Astrocyte (in vitro differentiated cells and primary cell): ENCODE results near the gene IMPDH2. TPM values are rescaled to one million over a fixed set of nuclear protein-coding genes. Genes with fewer than 3 reads are reported as not detected.

Experiments
- DNase-seq: peaks from one replicate; pipeline ENCODE4 v3.0.0-alpha.2; 2010; ENCODE audit warnings: low read depth
- FAIRE-seq: peaks from 2 replicates; lab custom pipeline; 2011; peaks lifted over from hg19 to GRCh38; lab: Jason Lieb, UNC
- H2AFZ ChIP-seq: 2 replicates; pipeline ENCODE4 v1.6.0; 2012; ENCODE audit warnings: low read depth, low read length, inconsistent platforms
- H3K27ac ChIP-seq: 2 replicates; pipeline ENCODE4 v1.5.1; 2011; ENCODE audit warnings: low read depth, low read length, inconsistent platforms
- H3K27me3 ChIP-seq: 2 replicates; pipeline ENCODE4 v1.6.0; 2011; ENCODE audit warnings: low read length, inconsistent platforms; ENCODE audit not compliant: insufficient read depth
- H3K36me3 ChIP-seq: 2 replicates; pipeline ENCODE4 v1.5.1; 2011; ENCODE audit warnings: low read length, inconsistent platforms; ENCODE audit not compliant: insufficient read depth
- H3K4me1 ChIP-seq: 2 replicates; pipeline ENCODE4 v1.5.1; 2011; ENCODE audit warnings: low read length, inconsistent platforms; ENCODE audit not compliant: insufficient read depth
- H3K4me2 ChIP-seq: 2 replicates; pipeline ENCODE4 v1.6.0; 2012; ENCODE audit warnings: low read length, inconsistent platforms
- H3K4me3 ChIP-seq: 2 replicates; pipeline ENCODE4 v1.5.1; 2011; ENCODE audit warnings: low read depth, mild to moderate bottlenecking, low read length, inconsistent platforms; ENCODE audit not compliant: insufficient read depth
- H3K79me2 ChIP-seq: 2 replicates; pipeline ENCODE4 v1.6.0; 2012; ENCODE audit warnings: mild to moderate bottlenecking, low read length, inconsistent platforms; ENCODE audit not compliant: insufficient read depth
- H3K9ac ChIP-seq: 2 replicates; pipeline ENCODE4 v1.6.0; 2012; ENCODE audit warnings: mild to moderate bottlenecking, low read length, inconsistent platforms
- H3K9me3 ChIP-seq: 2 replicates; pipeline ENCODE4 v1.5.1; 2012; ENCODE audit warnings: low read depth, mild to moderate bottlenecking, low read length, inconsistent platforms; ENCODE audit not compliant: insufficient read depth
- H4K20me1 ChIP-seq: 2 replicates; pipeline ENCODE4 v1.6.0; 2012; ENCODE audit warnings: low read length, inconsistent platforms; ENCODE audit not compliant: insufficient read depth
- H3K27ac Mint-ChIP-seq: one replicate; pipeline ENCODE4 v1.8.0; 2021; ENCODE audit warnings: mild to moderate bottlenecking, mixed read lengths; ENCODE audit not compliant: unreplicated experiment
- H3K27me3 Mint-ChIP-seq: one replicate; pipeline ENCODE4 v1.8.0; 2021; ENCODE audit warnings: low read depth, mixed read lengths; ENCODE audit not compliant: unreplicated experiment
- H3K36me3 Mint-ChIP-seq: one replicate; pipeline ENCODE4 v1.8.0; 2021; ENCODE audit warnings: low read depth, mixed read lengths; ENCODE audit not compliant: unreplicated experiment
- H3K4me1 Mint-ChIP-seq: one replicate; pipeline ENCODE4 v1.8.0; 2021; ENCODE audit warnings: low read depth, mixed read lengths; ENCODE audit not compliant: unreplicated experiment
- H3K4me3 Mint-ChIP-seq: one replicate; pipeline ENCODE4 v1.8.0; 2021; ENCODE audit warnings: mild to moderate bottlenecking, moderate library complexity, mixed read lengths; ENCODE audit not compliant: unreplicated experiment
- H3K9me3 Mint-ChIP-seq: one replicate; pipeline ENCODE4 v1.8.0; 2021; ENCODE audit warnings: mild to moderate bottlenecking, mixed read lengths; ENCODE audit not compliant: unreplicated experiment
- CTCF ChIP-seq: IDR thresholded peaks from 2 replicates; pipeline ENCODE4 v1.5.1; 2011; ENCODE audit warnings: low read depth, mild to moderate bottlenecking, inconsistent platforms, low read length, moderate library complexity; ENCODE audit not compliant: insufficient read depth
- EZH2 ChIP-seq: IDR thresholded peaks from 2 replicates; pipeline ENCODE4 v1.6.1; 2012; ENCODE audit warnings: mild to moderate bottlenecking, low read length, inconsistent platforms; ENCODE audit not compliant: insufficient read depth
- total RNA-seq: library from RNA; stranded (reverse); gene quantifications from 2 replicates; pipeline ENCODE4 v1.2.1, GENCODE V29; 2021

Gene IMPDH2
- total RNA-seq, 1 donor from 2014 or later = 119 TPM

GRCh38 chr3:49025005-49025792 lies 4.0 kb downstream of the IMPDH2 start:
- Histone ChIP-seq H3K27me3 (no peaks in the 10 kb centered on the region), H2AFZ (no peak overlapping the region), H4K20me1 (peaks cover 61% of the 10 kb centered on the region), H3K9ac (no peak overlapping the region), H3K9me3 (no peaks in the 10 kb centered on the region), H3K4me2 (no peak overlapping the region), H3K27ac (no peak overlapping the region), H3K36me3 (peaks cover 40% of the 10 kb centered on the region), H3K4me1 (peaks cover 24% of the 10 kb centered on the region), H3K79me2 (peaks cover 82% of the 10 kb centered on the region), H3K4me3 (no peak overlapping the region)
- peaks cover 2% of the 10 kb centered on the region for H3K9me3 Mint-ChIP-seq
- peaks cover 19% of the 10 kb centered on the region for H3K4me1 Mint-ChIP-seq
- FAIRE-seq (no peak), DNase-seq (no peak)
- H3K27ac Mint-ChIP-seq = no peak overlapping the region
- H3K4me3 Mint-ChIP-seq = peak overlapping the region; percentile 50
- no peak for TF ChIP-seq CTCF
- no peak for TF ChIP-seq EZH2
- peaks cover 21% of the 10 kb centered on the region for H3K36me3 Mint-ChIP-seq
- H3K27me3 Mint-ChIP-seq = no peaks in the 10 kb centered on the region

- DNase-seq (no peak), FAIRE-seq (no peak)
- peaks cover 20% of the 10 kb centered on the region for H3K36me3 Mint-ChIP-seq
- H2AFZ ChIP-seq = no peak overlapping the region
- peak overlapping the region; percentile 93 for H3K4me3 Mint-ChIP-seq
- peaks cover 2% of the 10 kb centered on the region for H3K9me3 Mint-ChIP-seq
- peaks cover 61% of the 10 kb centered on the region for H4K20me1 ChIP-seq
- no peak overlapping the region for H3K27ac ChIP-seq
- no peak overlapping the region for H3K9ac ChIP-seq
- no peak overlapping the region for H3K4me2 ChIP-seq
- peaks cover 40% of the 10 kb centered on the region for H3K36me3 ChIP-seq
- H3K4me1 ChIP-seq = peaks cover 31% of the 10 kb centered on the region
- no peak for TF ChIP-seq CTCF
- no peak for TF ChIP-seq EZH2
- no peak overlapping the region for H3K27ac Mint-ChIP-seq
- no peak overlapping the region for H3K4me3 ChIP-seq
- no peaks in the 10 kb centered on the region for H3K9me3 ChIP-seq
- H3K27me3 Mint-ChIP-seq = no peaks in the 10 kb centered on the region
- H3K4me1 Mint-ChIP-seq = peaks cover 26% of the 10 kb centered on the region
- H3K27me3 ChIP-seq = no peaks in the 10 kb centered on the region
- H3K79me2 ChIP-seq = peaks cover 89% of the 10 kb centered on the region
These were observed 4.7 kb downstream of the IMPDH2 start for GRCh38 chr3:49024449-49024848.

GRCh38 chr3:49023775-49024174 lies 5.4 kb downstream of the IMPDH2 start:
- FAIRE-seq (no peak), DNase-seq (no peak)
- Mint-ChIP-seq H3K4me3 (peak overlapping the region; percentile 93), H3K36me3 (peaks cover 19% of the 10 kb centered on the region), H3K27ac (no peak overlapping the region), H3K4me1 (peaks cover 26% of the 10 kb centered on the region), H3K9me3 (peaks cover 2% of the 10 kb centered on the region), H3K27me3 (no peaks in the 10 kb centered on the region)
- Histone ChIP-seq H3K36me3 (peaks cover 40% of the 10 kb centered on the region), H3K9ac (no peak overlapping the region), H3K27ac (no peak overlapping the region), H3K27me3 (no peaks in the 10 kb centered on the region), H3K4me1 (peaks cover 27% of the 10 kb centered on the region), H2AFZ (no peak overlapping the region), H3K79me2 (peaks cover 85% of the 10 kb centered on the region), H3K9me3 (no peaks in the 10 kb centered on the region), H4K20me1 (peaks cover 61% of the 10 kb centered on the region), H3K4me3 (no peak overlapping the region), H3K4me2 (no peak overlapping the region)
- TF ChIP-seq EZH2 = no peak
- no peak for TF ChIP-seq CTCF
